ENCODE measurements around the gene CCNT1.
"Not testable (repeated sequence)": the region's sequence is repeated elsewhere in the genome, so short reads cannot be mapped to it uniquely, and the experiment has no call there.

The CCNT1 gene

DNA sequence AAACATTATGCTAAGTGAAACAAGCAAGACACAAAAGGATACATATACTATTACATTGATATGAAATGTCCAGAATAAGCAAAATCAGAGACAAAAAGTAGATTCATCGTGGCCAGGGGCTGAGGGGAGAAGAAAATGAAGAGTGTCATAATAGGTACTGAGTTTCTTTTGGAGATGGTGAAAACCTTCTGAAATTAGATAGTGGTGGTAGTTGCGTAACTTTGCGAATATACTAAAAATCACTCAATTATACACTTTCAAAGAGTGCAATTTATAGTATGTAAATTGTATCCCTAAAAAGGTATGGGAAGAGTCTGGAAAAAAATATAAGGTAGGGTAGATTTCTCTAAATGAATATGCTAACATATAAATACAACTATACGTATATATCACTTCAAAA is 56.6 kb downstream of the CCNT1 start:
- Histone ChIP-seq H3K4me2 (ENCODE audit: low read depth, low read length) (no peak overlapping the region), H3K9me2 (replicated peaks; ENCODE audit: insufficient read depth, low read length) (no peaks in the 10 kb centered on the region), H3K27me3 (replicated peaks; ENCODE audit: insufficient read depth, low read length) (no peaks in the 10 kb centered on the region), H3K27ac (ENCODE audit: low read length) (no peak overlapping the region), H3K36me3 (replicated peaks; ENCODE audit: insufficient read depth, low read length) (peaks cover 15% of the 10 kb centered on the region), H3K4me3 (ENCODE audit: low read length) (no peak overlapping the region), H2AFZ (ENCODE audit: low read length) (no peak overlapping the region), H3K9ac (ENCODE audit: low read length) (no peak overlapping the region), H3K4me1 (ENCODE audit: low read length) (no peaks in the 10 kb centered on the region), H4K20me1 (ENCODE audit: insufficient read depth, low read length) (no peaks in the 10 kb centered on the region), H3K9me3 (replicated peaks; ENCODE audit: insufficient read depth, low read length) (no peaks in the 10 kb centered on the region), H3K79me2 (ENCODE audit: low read length) (peaks cover 19% of the 10 kb centered on the region), H3F3A (ENCODE audit: insufficient read depth, low read length) (no peaks in the 10 kb centered on the region)
- TF ChIP-seq EZH2phosphoT487 (IDR thresholded peaks at IDR 0.05; ENCODE audit: low read length), result no peak
- TF ChIP-seq, protein P1, sequence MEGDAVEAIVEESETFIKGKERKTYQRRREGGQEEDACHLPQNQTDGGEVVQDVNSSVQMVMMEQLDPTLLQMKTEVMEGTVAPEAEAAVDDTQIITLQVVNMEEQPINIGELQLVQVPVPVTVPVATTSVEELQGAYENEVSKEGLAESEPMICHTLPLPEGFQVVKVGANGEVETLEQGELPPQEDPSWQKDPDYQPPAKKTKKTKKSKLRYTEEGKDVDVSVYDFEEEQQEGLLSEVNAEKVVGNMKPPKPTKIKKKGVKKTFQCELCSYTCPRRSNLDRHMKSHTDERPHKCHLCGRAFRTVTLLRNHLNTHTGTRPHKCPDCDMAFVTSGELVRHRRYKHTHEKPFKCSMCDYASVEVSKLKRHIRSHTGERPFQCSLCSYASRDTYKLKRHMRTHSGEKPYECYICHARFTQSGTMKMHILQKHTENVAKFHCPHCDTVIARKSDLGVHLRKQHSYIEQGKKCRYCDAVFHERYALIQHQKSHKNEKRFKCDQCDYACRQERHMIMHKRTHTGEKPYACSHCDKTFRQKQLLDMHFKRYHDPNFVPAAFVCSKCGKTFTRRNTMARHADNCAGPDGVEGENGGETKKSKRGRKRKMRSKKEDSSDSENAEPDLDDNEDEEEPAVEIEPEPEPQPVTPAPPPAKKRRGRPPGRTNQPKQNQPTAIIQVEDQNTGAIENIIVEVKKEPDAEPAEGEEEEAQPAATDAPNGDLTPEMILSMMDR (IDR thresholded peaks at IDR 0.05; ENCODE audit: low read length), result no peak
- TF ChIP-seq EZH2 (optimal IDR thresholded peaks at IDR 0.05; ENCODE audit: low read depth, low read length), result no peak
- DNase-seq, result no peak

DNA sequence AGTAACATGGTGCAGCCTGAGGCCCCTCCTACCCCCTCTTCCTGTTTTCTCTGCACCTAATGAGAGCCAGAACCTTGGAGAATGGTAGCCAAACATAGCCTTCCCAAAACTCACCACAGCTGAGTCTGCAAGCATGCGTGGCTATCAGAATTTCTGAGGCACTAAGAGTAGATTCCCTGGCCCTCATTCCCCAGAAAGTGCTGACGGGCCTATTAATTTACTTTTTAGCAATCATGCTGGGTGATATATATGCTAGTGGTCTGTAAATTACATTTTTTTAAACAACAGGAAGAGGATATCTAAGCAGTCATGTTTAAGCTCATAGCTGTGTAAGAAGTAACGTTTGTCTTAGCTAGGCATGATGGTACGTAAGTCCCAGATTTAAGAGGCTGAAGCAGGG is 64.8 kb downstream of the CCNT1 start:
- H2AFZ ChIP-seq (ENCODE audit: low read length), result no peak overlapping the region

DNA sequence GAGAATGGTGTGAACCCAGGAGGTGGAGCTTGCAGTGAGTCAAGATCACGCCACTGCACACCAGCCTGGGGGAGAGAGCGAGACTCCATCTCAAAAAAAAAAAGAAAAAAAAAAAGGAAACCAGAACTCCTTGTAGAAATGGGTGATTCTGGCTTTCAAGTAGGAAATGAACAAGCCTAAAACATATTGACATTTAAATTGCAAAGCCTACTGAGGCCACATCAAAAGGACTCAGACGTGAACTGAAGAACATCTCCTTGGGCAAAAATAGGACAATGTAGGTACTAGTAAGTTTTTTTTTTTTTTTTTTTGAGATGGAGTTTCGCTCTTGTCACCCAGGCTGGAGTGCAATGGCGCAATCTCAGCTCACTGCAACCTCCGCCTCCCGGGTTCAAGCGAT is 71.2 kb downstream of the CCNT1 start:
- H3K4me1 ChIP-seq (ENCODE audit: low read length); H3K27me3 ChIP-seq (replicated peaks; ENCODE audit: insufficient read depth, low read length); H3K27ac ChIP-seq (ENCODE audit: low read length); H3F3A ChIP-seq (ENCODE audit: insufficient read depth, low read length); H3K4me2 ChIP-seq (ENCODE audit: low read depth, low read length); H3K9me2 ChIP-seq (replicated peaks; ENCODE audit: insufficient read depth, low read length); DNase-seq; H3K4me3 ChIP-seq (ENCODE audit: low read length); H3K36me3 ChIP-seq (replicated peaks; ENCODE audit: insufficient read depth, low read length); H3K9me3 ChIP-seq (replicated peaks; ENCODE audit: insufficient read depth, low read length); H2AFZ ChIP-seq (ENCODE audit: low read length); H3K9ac ChIP-seq (ENCODE audit: low read length); H3K79me2 ChIP-seq (ENCODE audit: low read length); H4K20me1 ChIP-seq (ENCODE audit: insufficient read depth, low read length): not testable (repeated sequence)

More for the DNA sequence above, 64.8 kb downstream of the CCNT1 start:
- Histone ChIP-seq H3K36me3 (replicated peaks; ENCODE audit: insufficient read depth, low read length) (peaks cover 16% of the 10 kb centered on the region), H3K27ac (ENCODE audit: low read length) (no peak overlapping the region), H4K20me1 (ENCODE audit: insufficient read depth, low read length) (no peaks in the 10 kb centered on the region), H3K9ac (ENCODE audit: low read length) (no peak overlapping the region), H3K9me2 (replicated peaks; ENCODE audit: insufficient read depth, low read length) (no peaks in the 10 kb centered on the region), H3K4me1 (ENCODE audit: low read length) (no peaks in the 10 kb centered on the region), H3K27me3 (replicated peaks; ENCODE audit: insufficient read depth, low read length) (no peaks in the 10 kb centered on the region), H3K4me2 (ENCODE audit: low read depth, low read length) (no peak overlapping the region), H3K4me3 (ENCODE audit: low read length) (no peak overlapping the region), H3K9me3 (replicated peaks; ENCODE audit: insufficient read depth, low read length) (no peaks in the 10 kb centered on the region), H3F3A (ENCODE audit: insufficient read depth, low read length) (0 out of 2 replicates have a peak, but pooled peaks cover 7% of the 10 kb centered on the region), H3K79me2 (ENCODE audit: low read length) (no peaks in the 10 kb centered on the region)
- no peak for TF ChIP-seq EZH2 (optimal IDR thresholded peaks at IDR 0.05; ENCODE audit: low read depth, low read length)
- TF ChIP-seq, protein P1 (IDR thresholded peaks at IDR 0.05; ENCODE audit: low read length), result no peak
- no peak for TF ChIP-seq EZH2phosphoT487 (IDR thresholded peaks at IDR 0.05; ENCODE audit: low read length)
- DNase-seq, result no peak

DNA sequence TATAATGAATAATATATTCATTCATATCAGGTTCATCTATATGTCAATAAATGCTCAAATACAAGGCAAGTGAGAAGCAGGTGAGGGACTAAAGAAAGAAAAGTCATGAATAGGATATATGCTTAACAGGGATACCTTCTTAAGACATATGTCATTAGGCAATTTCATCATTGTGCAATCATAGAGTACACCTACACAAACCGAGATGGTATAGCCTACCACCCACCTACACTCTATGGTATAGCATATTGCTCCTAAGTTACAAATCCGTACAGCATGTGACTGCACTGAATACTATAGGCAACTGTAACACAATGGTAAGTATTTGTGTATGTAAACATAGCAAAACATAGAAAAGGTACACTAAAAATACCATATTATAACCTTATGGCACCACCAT is 73.5 kb downstream of the CCNT1 start:
- Histone ChIP-seq H3K27me3 (replicated peaks; ENCODE audit: insufficient read depth, low read length) (no peaks in the 10 kb centered on the region), H3K9ac (ENCODE audit: low read length) (no peak overlapping the region), H3K4me1 (ENCODE audit: low read length) (no peaks in the 10 kb centered on the region), H3K36me3 (replicated peaks; ENCODE audit: insufficient read depth, low read length) (no peaks in the 10 kb centered on the region), H2AFZ (ENCODE audit: low read length) (no peak overlapping the region), H3K9me2 (replicated peaks; ENCODE audit: insufficient read depth, low read length) (no peaks in the 10 kb centered on the region), H3K4me2 (ENCODE audit: low read depth, low read length) (no peak overlapping the region), H3K79me2 (ENCODE audit: low read length) (no peaks in the 10 kb centered on the region), H3F3A (ENCODE audit: insufficient read depth, low read length) (no peaks in the 10 kb centered on the region), H3K27ac (ENCODE audit: low read length) (no peak overlapping the region), H3K4me3 (ENCODE audit: low read length) (no peak overlapping the region), H3K9me3 (replicated peaks; ENCODE audit: insufficient read depth, low read length) (no peaks in the 10 kb centered on the region), H4K20me1 (ENCODE audit: insufficient read depth, low read length) (no peaks in the 10 kb centered on the region)
- DNase-seq, result no peak
- TF ChIP-seq EZH2 (optimal IDR thresholded peaks at IDR 0.05; ENCODE audit: low read depth, low read length) (no peak), EZH2phosphoT487 (IDR thresholded peaks at IDR 0.05; ENCODE audit: low read length) (no peak)
- TF ChIP-seq, protein P1 (IDR thresholded peaks at IDR 0.05; ENCODE audit: low read length), result no peak

DNA sequence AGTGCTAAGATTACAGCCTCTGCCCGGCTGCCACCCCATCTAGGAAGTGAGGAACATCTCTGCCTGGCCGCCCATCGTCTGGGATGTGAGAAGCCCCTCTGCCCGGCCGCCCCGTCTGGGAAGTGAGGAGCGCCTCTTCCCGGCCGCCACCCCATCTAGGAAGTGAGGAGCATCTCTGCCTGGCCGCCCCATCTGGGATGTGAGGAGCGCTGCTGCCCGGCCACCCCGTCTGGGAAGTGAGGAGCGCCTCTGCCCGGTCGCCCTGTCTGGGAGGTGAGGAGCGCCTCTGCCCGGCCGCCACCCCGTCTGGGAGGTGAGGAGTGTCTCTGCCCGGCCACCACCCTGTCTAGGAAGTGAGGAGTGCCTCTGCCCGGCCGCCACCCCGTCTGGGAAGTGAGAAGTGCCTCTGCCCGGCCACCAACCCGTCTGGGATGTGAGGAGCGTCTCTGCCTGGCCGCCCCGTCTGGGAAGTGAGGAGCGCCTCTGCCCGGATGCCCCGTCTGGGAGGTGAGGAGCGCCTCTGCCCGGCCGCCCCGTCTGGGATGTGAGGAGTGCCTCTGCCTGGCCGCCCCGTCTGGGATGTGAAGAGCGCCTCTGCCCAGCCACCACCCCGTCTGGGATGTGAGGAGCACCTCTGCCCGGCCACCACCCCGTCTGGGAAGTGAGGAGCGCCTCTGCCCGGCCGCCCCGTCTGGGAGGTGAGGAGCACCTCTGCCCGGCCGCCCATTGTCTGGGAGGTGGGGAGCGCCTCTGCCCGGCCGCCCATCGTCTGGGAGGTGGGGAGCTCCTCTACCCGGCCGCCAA is 74.6 kb downstream of the CCNT1 start:
- H3K4me1 ChIP-seq (ENCODE audit: low read length); H3K27me3 ChIP-seq (replicated peaks; ENCODE audit: insufficient read depth, low read length); H3K9ac ChIP-seq (ENCODE audit: low read length); H3K9me2 ChIP-seq (replicated peaks; ENCODE audit: insufficient read depth, low read length); H3K27ac ChIP-seq (ENCODE audit: low read length); H3K9me3 ChIP-seq (replicated peaks; ENCODE audit: insufficient read depth, low read length); H3K36me3 ChIP-seq (replicated peaks; ENCODE audit: insufficient read depth, low read length); H4K20me1 ChIP-seq (ENCODE audit: insufficient read depth, low read length); H2AFZ ChIP-seq (ENCODE audit: low read length); H3K4me3 ChIP-seq (ENCODE audit: low read length); H3K4me2 ChIP-seq (ENCODE audit: low read depth, low read length); H3F3A ChIP-seq (ENCODE audit: insufficient read depth, low read length); H3K79me2 ChIP-seq (ENCODE audit: low read length); DNase-seq: not testable (repeated sequence)

Measured in MM.1S (cell line).